GM10266 (cell line): ENCODE data around the gene ZPR1.

Experiments used
- DNase-seq: peaks from one replicate; pipeline ENCODE4 v3.0.0; 2012; ENCODE audit errors: extremely low spot score
- CTCF ChIP-seq: IDR thresholded peaks from 2 replicates; pipeline ENCODE4 v1.5.1; 2012; ENCODE audit warnings: mild to moderate bottlenecking, low read depth; ENCODE audit not compliant: control insufficient read depth, insufficient read depth; ENCODE audit errors: missing control alignments

Gene ZPR1

GRCh38 chr11:116731097-116731761, 56.6 kb downstream of the ZPR1 start:
- no peak for TF ChIP-seq CTCF
- no peak for DNase-seq

GRCh38 chr11:116730601-116731000, 57.2 kb downstream of the ZPR1 start:
- no peak for TF ChIP-seq CTCF
- no peak for DNase-seq

GRCh38 chr11:116730241-116730561, 57.6 kb downstream of the ZPR1 start:
- DNase-seq: no peak
- no peak for TF ChIP-seq CTCF

- TF ChIP-seq CTCF: no peak
- DNase-seq: no peak
These were observed 58.2 kb downstream of the ZPR1 start for GRCh38 chr11:116729501-116730240.

GRCh38 chr11:116727990-116728389, 59.8 kb downstream of the ZPR1 start:
- no peak for TF ChIP-seq CTCF
- DNase-seq: no peak

GRCh38 chr11:116725434-116726221, 62.2 kb downstream of the ZPR1 start:
- TF ChIP-seq CTCF: no peak
- DNase-seq: no peak
